GM13977 (cell line): ENCODE results near the gene THOC5.

Experiments used
- DNase-seq: peaks from one replicate; pipeline ENCODE4 v3.0.0; 2012; ENCODE audit warnings: low spot score
- in situ Hi-C: fragments of 300-500 bp; cut with MboI; formaldehyde crosslinking; loops from one replicate; pipeline ENCODE4 v1.12.0; 2022; ENCODE audit warnings: low sequenced_read_pairs, low pct_unique_long_range_greater_than_20kb, mixed read lengths, inconsistent platforms; ENCODE audit not compliant: unreplicated experiment
- TF ChIP-seq, protein P1 (sequence below): IDR thresholded peaks from 2 replicates; pipeline ENCODE4 v1.5.1; 2012; ENCODE audit warnings: mild to moderate bottlenecking, control low read depth; ENCODE audit not compliant: insufficient read depth; ENCODE audit errors: extremely low read depth, missing control alignments

Gene THOC5

DNA sequence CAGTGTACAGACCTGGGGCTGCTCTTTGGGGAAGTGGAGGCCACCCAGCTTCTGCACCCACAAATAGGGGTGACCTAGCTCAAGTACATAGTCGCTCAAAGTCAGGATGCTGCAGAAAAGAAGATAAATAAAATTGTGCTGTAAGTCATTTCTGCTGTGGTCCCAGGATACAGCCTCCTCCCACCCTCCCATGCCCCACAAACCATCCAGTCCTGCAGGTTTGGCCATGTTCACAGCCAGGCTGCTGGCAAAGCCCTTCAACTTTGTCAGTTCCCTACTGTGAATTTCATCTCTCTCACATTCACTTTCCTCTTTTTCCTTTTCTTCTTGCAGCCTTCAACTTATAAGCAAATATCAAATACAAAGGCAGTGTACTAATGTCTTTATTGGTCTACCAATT lies 33.6 kb downstream of the THOC5 start:
- in situ Hi-C loops: no loop called here
- TF ChIP-seq, protein P1, sequence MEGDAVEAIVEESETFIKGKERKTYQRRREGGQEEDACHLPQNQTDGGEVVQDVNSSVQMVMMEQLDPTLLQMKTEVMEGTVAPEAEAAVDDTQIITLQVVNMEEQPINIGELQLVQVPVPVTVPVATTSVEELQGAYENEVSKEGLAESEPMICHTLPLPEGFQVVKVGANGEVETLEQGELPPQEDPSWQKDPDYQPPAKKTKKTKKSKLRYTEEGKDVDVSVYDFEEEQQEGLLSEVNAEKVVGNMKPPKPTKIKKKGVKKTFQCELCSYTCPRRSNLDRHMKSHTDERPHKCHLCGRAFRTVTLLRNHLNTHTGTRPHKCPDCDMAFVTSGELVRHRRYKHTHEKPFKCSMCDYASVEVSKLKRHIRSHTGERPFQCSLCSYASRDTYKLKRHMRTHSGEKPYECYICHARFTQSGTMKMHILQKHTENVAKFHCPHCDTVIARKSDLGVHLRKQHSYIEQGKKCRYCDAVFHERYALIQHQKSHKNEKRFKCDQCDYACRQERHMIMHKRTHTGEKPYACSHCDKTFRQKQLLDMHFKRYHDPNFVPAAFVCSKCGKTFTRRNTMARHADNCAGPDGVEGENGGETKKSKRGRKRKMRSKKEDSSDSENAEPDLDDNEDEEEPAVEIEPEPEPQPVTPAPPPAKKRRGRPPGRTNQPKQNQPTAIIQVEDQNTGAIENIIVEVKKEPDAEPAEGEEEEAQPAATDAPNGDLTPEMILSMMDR: no peak
- DNase-seq: no peak

DNA sequence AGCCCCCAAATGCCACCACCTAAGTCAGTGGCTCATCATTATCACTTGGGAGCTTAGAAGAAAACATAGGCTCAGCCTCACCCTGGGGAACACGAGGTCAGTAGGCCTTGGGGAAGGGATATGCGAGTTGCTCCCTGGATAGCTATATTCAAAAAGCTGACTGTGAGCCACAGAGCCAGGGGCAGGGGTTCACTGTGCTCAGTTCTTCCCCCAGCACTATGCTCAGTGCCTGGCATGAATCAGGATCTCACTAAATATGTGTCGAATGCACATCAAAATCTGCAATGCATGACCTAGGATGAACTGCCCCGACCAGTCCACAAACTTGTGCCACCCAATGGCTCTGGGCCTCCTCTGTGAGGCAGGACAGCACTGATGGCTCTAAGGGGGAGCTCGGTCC lies 35.1 kb downstream of the THOC5 start:
- DNase-seq: no peak
- TF ChIP-seq, protein P1: no peak
- in situ Hi-C loops: no loop called here

DNA sequence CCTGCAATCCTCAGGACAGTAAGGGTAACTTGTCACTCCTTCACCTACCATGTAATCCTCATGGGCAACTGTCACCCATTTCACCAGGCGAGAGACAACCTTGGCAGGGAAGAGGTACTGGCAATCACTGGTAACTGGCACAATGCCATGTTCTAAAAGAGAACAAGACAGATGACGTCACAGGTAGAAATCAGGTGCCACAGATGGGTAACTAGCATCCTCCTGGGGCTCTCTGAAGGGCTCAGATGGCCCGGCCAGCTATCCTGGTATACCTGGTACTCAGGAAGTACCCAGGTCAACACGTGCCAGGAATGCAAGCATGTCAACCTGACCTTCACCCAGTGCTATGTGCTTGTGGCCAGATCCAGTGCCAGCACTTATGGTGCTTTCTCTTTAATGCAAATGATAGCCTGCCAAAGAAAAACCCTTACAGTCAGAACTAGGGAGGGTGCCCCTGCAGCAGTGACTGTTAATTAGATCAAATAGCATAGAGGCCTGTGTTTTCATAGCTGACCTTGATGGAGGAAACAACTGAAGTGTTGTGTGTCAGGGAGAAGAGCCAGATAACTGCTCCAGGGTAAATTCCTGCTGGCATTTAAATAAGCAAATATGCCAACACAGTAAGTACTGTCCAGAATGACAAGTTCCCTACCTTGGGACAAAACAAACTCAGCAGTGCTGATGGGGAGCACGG lies 36.2 kb downstream of the THOC5 start:
- in situ Hi-C loops: no loop called here
- no peak for DNase-seq
- TF ChIP-seq, protein P1: no peak

DNA sequence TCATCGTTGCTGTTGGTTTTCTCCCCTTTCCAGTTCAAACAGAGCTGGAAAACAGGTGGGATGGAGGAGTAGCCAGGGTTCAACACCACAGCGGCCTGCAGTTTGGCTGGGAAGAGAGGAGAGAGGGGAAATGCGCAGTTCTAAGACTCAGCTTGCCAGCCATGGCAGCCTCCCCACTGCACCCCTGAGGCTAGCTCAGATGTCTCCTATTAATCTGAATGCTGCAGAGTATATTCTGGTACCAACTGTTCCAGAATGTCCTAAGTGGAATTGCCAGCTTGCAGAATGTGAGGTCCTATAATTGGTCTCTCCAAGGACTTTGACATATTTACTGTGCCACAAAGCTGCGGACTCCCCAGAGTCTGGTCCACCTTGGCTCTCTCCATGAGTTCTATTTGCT lies 41.5 kb downstream of the THOC5 start:
- TF ChIP-seq, protein P1: no peak
- in situ Hi-C loops: no loop called here
- DNase-seq: no peak

DNA sequence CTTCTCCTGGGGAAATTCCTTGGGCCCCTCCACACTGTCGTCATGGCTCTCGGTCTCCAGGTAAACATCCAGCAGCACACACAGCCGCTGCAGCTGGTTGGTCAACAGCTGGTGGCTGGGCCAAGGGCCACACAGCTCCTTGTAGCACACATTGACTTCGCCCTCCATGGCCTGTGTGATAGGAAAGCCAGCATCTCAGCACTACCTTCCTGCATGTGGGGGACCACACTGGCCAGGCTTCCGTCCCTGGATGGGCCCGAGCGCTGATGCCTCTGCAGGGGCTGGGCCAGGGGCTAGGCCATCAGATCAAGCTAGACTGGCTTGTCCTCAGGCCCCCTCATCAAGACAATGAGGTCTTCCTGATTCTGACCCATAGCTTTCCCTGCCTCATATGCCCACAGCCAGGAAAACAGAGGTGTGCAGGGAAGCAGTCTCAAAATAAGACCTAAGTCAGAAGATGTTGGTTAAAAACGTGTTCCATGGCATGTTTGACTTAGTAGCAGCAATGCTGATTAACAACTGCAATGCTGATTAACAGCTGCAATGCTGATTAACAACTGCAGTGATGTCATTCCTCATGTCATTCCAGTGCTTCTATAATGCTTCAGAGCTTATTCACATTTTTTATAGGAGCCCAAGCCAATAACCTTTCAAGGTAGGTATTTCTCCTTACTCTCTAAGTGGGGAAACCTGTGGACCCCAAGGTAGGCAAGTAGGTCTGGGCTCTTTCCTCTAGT lies 42.3 kb downstream of the THOC5 start:
- in situ Hi-C loops: no loop called here
- TF ChIP-seq, protein P1: no peak
- no peak for DNase-seq

DNA sequence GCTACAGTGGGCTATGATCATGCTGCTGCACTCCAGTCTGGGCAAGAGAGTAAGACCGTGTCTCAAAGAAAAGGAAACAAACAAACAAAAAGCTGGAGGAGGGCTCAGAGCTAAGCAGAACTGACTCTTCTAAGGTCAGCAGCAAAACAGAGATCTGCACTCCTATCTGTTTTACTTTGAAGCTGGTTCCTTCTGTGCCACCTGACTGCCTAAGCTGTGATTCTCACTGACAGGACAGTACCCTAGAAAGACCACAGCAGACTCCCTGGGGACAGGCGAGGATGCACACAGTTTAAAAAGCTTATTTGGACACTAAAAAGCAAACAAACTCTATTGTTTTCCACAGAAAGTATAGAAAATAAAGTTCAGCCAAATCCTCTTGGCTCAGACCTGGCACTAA lies 43.0 kb downstream of the THOC5 start:
- in situ Hi-C loops: no loop called here
- no peak for DNase-seq
- TF ChIP-seq, protein P1: no peak
